ENCODE results near the gene PLXDC2. TPM values are rescaled to one million over a fixed set of nuclear protein-coding genes. Genes with fewer than 3 reads are reported as not detected.

Gene PLXDC2
- total RNA-seq, 1 experiment from 2014 or later: 38.7 TPM

DNA sequence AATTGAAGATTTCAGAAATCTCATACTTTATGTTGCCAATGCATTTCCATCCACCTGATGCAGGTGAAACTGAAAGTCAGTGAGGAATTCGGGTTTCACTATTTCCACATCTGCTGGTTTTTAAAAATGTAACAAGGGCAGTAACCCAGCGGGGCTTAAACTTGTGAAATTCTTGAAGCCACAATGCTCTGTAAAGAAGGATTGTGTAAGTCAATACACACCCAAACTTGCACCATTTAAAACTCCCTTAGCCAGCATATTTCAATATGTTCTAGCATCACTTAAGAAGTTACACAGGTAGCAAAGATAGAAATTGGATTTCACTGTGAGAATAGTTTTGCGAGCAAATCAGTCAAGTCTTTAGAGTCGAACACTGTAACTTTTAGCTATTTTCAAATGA is 386.1 kb downstream of the PLXDC2 start:
- H3K56ac ChIP-seq (ENCODE audit: insufficient read length, low read depth, low read length): no peak overlapping the region
- WGBS (ENCODE audit: extremely low coverage, insufficient read length, low lambda C conversion rate): no CpG with 5 or more reads among the region's 4 CpGs
- H3K23ac ChIP-seq (ENCODE audit: insufficient read length, low read depth, low read length): no peak overlapping the region
- H4K91ac ChIP-seq (ENCODE audit: insufficient read length, low read depth, low read length): no peak overlapping the region
- H3K27me3 ChIP-seq (ENCODE audit: insufficient read depth, low read length): no peaks in the 10 kb centered on the region
- Mint-ChIP-seq H3K9me3 (no peaks in the 10 kb centered on the region), H3K4me1 (peaks cover 6 to 7% of the 10 kb centered on the region in 2 experiments), H3K4me3 (no peak overlapping the region), H3K27ac (no peak overlapping the region), H3K36me3 (ENCODE audit: insufficient read depth in 1 of 3, low read depth in 3 of 3) (peaks cover 0 to 4% (median 0%) of the 10 kb centered on the region in 3 experiments; a peak in 3 of 7 replicates), H3K27me3 (ENCODE audit: low read depth) (no peaks in the 10 kb centered on the region)
- H4K20me1 ChIP-seq (ENCODE audit: control insufficient read depth, insufficient read depth, insufficient read length): no peaks in the 10 kb centered on the region
- H3K18ac ChIP-seq (ENCODE audit: insufficient read length, low read depth, low read length): no peak overlapping the region
- no peak overlapping the region for H3K4me2 ChIP-seq (ENCODE audit: insufficient read depth, insufficient read length, low read length)
- no peaks in the 10 kb centered on the region for H3K23me2 ChIP-seq (ENCODE audit: insufficient read length, low read depth, low read length, poor library complexity, severe bottlenecking)
- no peak overlapping the region for H4K5ac ChIP-seq (ENCODE audit: insufficient read length, low read depth, low read length)
- no peak overlapping the region for H3K4ac ChIP-seq (ENCODE audit: low read depth, low read length)
- H2BK20ac ChIP-seq (ENCODE audit: low read depth, low read length, poor library complexity, severe bottlenecking): no peak overlapping the region
- H3K79me2 ChIP-seq (ENCODE audit: insufficient read depth, low read length): no peaks in the 10 kb centered on the region
- no peak overlapping the region for H2BK12ac ChIP-seq (ENCODE audit: insufficient read length, low read depth, low read length)
- H3K14ac ChIP-seq (ENCODE audit: insufficient read depth, low read length): no peak overlapping the region
- no peak overlapping the region for H3T11ph ChIP-seq (ENCODE audit: low read length)
- H2BK5ac ChIP-seq (ENCODE audit: insufficient read length, low read length): no peak overlapping the region
- H3K79me1 ChIP-seq (ENCODE audit: insufficient read depth, low read depth, low read length, poor library complexity, severe bottlenecking): no peaks in the 10 kb centered on the region
- H2AFZ ChIP-seq (ENCODE audit: low read length): no peak overlapping the region
- H4K8ac ChIP-seq (replicated peaks; ENCODE audit: insufficient read length, low read depth, low read length): no peak overlapping the region
- no peak overlapping the region for H3K27ac ChIP-seq (ENCODE audit: insufficient read length, low read depth, low read length)
- H3K9me3 ChIP-seq (ENCODE audit: control insufficient read depth, low read depth, low read length): no peaks in the 10 kb centered on the region
- H3K9ac ChIP-seq (ENCODE audit: extremely low read depth, insufficient read length, low read length): no peak overlapping the region
- H2BK120ac ChIP-seq (ENCODE audit: low read depth, low read length, poor library complexity, severe bottlenecking): no peak overlapping the region
- TF ChIP-seq, protein P1, sequence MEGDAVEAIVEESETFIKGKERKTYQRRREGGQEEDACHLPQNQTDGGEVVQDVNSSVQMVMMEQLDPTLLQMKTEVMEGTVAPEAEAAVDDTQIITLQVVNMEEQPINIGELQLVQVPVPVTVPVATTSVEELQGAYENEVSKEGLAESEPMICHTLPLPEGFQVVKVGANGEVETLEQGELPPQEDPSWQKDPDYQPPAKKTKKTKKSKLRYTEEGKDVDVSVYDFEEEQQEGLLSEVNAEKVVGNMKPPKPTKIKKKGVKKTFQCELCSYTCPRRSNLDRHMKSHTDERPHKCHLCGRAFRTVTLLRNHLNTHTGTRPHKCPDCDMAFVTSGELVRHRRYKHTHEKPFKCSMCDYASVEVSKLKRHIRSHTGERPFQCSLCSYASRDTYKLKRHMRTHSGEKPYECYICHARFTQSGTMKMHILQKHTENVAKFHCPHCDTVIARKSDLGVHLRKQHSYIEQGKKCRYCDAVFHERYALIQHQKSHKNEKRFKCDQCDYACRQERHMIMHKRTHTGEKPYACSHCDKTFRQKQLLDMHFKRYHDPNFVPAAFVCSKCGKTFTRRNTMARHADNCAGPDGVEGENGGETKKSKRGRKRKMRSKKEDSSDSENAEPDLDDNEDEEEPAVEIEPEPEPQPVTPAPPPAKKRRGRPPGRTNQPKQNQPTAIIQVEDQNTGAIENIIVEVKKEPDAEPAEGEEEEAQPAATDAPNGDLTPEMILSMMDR (conservative IDR thresholded peaks at IDR 0.05): no peak
- no peak overlapping the region for H2AK5ac ChIP-seq (ENCODE audit: insufficient read length, low read length)
- H2BK15ac ChIP-seq (ENCODE audit: low read depth, low read length): no peak overlapping the region
- no peaks in the 10 kb centered on the region; the same call in 1 of the 2 replicates for H3K4me1 ChIP-seq (ENCODE audit: insufficient read depth, low read length)
- no peak for DNase-seq

Measured in H9 (cell line).